ENCODE results near the gene GLYATL1.

Gene GLYATL1

DNA sequence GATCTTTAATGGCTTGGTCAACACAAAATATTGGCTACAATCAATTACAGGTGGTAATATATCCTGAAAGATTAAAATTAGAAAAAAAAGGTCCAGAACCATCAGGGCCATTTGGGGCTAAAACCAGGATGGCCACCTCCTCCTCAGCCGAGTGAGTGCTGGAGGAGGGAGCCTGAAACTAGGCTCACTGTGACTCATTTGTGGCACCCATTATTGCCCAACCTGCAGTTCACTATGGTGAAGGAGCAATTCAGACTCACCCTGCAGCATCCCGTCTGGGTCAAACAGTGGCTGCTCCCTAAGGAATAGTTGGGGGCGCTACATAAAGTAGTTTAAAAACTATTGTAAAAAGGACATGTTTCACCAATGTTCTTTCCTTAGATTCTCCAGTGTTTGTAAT lies 60.7 kb downstream of the GLYATL1 start:
- DNase-seq = no peak

DNA sequence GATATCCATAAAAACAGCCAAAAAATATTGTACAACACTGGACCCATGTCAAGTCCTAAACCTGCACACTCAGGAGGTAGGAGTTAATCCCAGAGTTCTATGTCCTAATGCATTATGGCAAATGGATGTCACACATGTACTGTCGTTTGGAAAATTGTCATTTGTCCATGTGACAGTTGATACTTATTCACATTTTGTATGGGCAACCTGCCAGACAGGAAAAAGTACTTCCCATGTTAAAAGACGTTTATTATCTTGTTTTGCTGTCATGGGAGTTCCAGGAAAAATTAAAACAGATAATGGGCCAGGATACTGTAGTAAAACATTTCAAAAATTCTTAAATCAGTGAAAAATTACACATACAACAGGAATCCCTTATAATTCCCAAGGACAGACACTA lies 62.7 kb downstream of the GLYATL1 start:
- peak; percentile 8 for DNase-seq

Measured in NCI-H2029 treated with DMSO at 0.1 percent for 48 hours (cell line).